Central memory CD8-positive, alpha-beta T cell (primary cell): ENCODE data around the gene BTBD9.
A peak's percentile ranks its signal among the peaks of the same experiment; 100 is the strongest.

ENCODE experiments used
- ATAC-seq: fragments of 150-1000 bp; cut with Tn5 transposase; replicated peaks from 2 replicates; pipeline ENCODE4 v1.10.0; 2022; ENCODE audit warnings: mild to moderate bottlenecking, moderate FRiP score, moderate number of reproducible peaks; ENCODE audit not compliant: poor library complexity, severe bottlenecking; ENCODE audit errors: extremely low read depth
- DNase-seq, 2 donors: peaks; one replicate each; pipeline ENCODE4 v3.0.0; 2021; ENCODE audit warnings: low spot score in 2 of 2
- H3K27ac Mint-ChIP-seq: one replicate; pipeline ENCODE4 v1.8.0; 2022; ENCODE audit warnings: low read depth, mild to moderate bottlenecking, moderate library complexity, mixed read lengths
- H3K27me3 Mint-ChIP-seq: one replicate; pipeline ENCODE4 v1.8.0; 2022; ENCODE audit warnings: mixed read lengths
- H3K36me3 Mint-ChIP-seq: one replicate; pipeline ENCODE4 v1.8.0; 2022; ENCODE audit warnings: mild to moderate bottlenecking, moderate library complexity, mixed read lengths; ENCODE audit not compliant: insufficient read depth
- H3K4me1 Mint-ChIP-seq: one replicate; pipeline ENCODE4 v1.8.0; 2022; ENCODE audit warnings: mixed read lengths
- H3K4me3 Mint-ChIP-seq: one replicate; pipeline ENCODE4 v1.8.0; 2022; ENCODE audit warnings: mild to moderate bottlenecking, moderate library complexity, mixed read lengths
- H3K9me3 Mint-ChIP-seq: one replicate; pipeline ENCODE4 v1.8.0; 2022; ENCODE audit warnings: mixed read lengths

Gene BTBD9

DNA sequence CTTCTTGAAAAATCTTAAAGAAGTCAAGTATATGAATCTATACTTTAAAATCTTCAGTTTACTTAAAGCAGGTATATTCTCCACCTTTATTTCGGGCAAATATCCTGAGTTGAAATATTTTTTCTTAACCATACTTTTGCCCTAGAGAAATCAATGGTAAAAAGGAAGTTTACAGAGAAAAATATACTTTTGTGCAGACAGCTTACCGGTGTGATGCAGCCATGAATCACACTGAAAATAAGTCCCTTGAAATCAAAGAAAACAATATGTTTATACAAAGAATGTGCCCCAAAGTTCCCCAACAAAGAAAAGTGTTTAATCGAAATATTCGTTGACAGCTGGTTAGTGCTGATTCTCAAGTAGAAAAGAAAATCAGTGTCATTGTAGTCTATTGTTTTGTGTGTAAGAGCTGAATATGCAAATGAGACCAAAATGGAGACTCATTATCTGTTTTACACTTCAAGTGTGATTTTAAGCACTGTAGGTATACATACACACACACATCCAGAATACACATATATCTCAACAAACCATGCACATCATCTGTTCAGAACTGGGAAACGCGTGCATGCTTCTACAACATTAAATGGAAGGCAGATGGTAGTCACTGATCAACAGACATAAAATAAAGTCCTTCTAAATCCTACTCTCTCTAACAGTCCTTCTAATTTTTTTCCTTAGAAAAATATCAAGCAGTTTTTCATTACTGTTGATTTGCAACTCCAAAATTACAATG is 73.3 kb downstream of the BTBD9 start:
- no peak overlapping the region for H3K27ac Mint-ChIP-seq
- ATAC-seq = no peak
- peaks cover 12% of the 10 kb centered on the region for H3K4me1 Mint-ChIP-seq
- no peak for DNase-seq
- H3K27me3 Mint-ChIP-seq = no peaks in the 10 kb centered on the region
- H3K4me3 Mint-ChIP-seq = no peak overlapping the region
- peaks cover 10% of the 10 kb centered on the region for H3K36me3 Mint-ChIP-seq
- no peaks in the 10 kb centered on the region for H3K9me3 Mint-ChIP-seq

DNA sequence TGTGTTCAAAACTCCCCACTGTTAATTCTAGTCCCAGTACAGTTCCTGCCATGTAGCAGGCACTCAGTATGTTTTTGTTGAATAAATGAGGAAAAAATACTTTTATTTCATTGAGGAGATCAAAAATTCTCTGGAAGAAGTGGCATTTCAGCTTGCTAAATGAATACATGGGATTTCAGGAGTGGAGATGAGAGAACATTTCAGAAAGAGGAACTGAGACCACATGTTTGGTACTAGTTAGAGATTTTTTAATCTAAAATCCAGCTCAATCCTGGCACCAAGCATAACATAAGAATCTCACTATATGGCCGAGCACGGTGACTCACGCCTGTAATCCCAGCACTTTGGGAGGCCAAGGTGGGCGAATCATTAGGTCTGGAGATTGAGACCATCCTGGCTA is 75.4 kb downstream of the BTBD9 start:
- Mint-ChIP-seq H3K36me3 (peaks cover 12% of the 10 kb centered on the region), H3K9me3 (no peaks in the 10 kb centered on the region), H3K4me1 (peaks cover 12% of the 10 kb centered on the region), H3K4me3 (no peak overlapping the region), H3K27ac (peak overlapping the region; percentile 11), H3K27me3 (no peaks in the 10 kb centered on the region)
- ATAC-seq (no peak), DNase-seq (no peak)

DNA sequence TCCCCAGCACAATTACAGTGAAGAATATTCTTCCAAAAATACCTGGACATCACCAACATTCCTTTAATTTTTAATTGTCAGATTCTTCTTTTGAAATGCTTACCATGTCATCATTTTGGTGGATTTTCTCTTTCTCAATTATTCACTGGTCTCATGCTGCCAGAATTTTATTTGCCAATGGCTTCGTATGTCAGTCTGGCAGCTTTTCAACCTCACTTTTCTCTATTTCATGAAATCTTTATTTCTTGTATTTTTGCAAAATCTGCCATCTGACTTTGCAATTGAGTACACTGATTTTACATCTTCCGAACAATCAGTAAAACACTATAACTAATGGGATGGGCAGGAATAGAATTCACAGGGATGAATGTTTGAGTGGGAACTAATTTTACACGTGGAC is 84.1 kb downstream of the BTBD9 start:
- H3K4me1 Mint-ChIP-seq = peaks cover 5% of the 10 kb centered on the region
- no peak for DNase-seq
- peaks cover 4% of the 10 kb centered on the region for H3K36me3 Mint-ChIP-seq
- H3K27me3 Mint-ChIP-seq = no peaks in the 10 kb centered on the region
- ATAC-seq = no peak
- no peaks in the 10 kb centered on the region for H3K9me3 Mint-ChIP-seq
- no peak overlapping the region for H3K4me3 Mint-ChIP-seq
- no peak overlapping the region for H3K27ac Mint-ChIP-seq

DNA sequence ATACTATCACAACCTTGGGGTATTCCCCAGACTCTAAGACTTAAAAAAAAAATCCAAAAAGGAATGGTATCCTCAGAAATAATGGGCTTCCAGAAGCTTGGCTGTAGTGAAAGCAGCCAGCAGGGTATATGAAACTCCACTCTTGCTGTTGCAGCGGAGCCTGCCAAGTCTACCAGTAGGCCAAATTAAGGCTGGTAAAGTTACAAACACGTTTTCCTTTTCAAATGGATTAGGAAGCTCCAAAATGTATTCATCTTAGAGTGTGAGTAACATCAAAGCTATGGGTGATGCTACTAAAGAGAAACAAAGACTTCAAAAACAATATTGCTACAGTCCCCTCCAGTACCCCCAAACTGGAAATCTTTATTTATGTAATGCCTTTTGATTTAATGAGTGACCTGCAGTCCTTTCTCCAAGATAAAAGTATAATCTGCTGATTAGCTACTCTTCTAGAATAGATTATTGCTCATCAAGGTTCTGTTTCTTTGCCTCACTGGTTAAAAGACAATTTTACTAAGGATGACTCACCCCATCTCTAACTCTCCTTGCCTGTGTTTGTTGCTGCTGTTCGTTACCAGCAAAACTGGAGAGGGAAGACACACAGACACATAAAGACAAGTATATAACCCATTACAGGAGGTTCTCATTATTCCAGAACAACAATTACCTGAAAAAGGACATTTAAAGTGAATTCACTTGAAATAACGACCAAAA is 84.9 kb downstream of the BTBD9 start:
- peaks cover 4% of the 10 kb centered on the region for H3K36me3 Mint-ChIP-seq
- H3K9me3 Mint-ChIP-seq = no peaks in the 10 kb centered on the region
- H3K4me3 Mint-ChIP-seq = no peak overlapping the region
- H3K27ac Mint-ChIP-seq = no peak overlapping the region
- peaks cover 5% of the 10 kb centered on the region for H3K4me1 Mint-ChIP-seq
- DNase-seq (no peak), ATAC-seq (no peak)
- H3K27me3 Mint-ChIP-seq = no peaks in the 10 kb centered on the region

DNA sequence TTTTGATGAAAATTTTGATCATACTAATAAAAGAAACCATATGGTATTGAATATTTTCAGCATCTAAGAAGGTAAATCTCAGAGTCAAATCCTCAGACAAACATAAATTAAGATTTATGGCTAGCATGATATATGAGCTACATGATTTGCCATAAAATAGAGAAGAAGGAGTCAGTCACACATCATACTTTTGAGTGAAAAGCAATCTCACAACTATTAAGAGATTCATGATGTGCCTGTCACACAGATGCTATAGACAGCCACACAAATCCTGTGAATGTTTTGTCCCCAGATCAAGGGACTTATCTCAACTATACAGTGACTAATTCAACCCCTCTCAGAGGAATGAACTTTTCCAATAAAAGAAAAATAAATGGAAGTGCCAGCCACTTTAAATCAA is 85.7 kb downstream of the BTBD9 start:
- H3K27ac Mint-ChIP-seq = no peak overlapping the region
- no peaks in the 10 kb centered on the region for H3K27me3 Mint-ChIP-seq
- ATAC-seq = no peak
- peaks cover 5% of the 10 kb centered on the region for H3K4me1 Mint-ChIP-seq
- no peaks in the 10 kb centered on the region for H3K9me3 Mint-ChIP-seq
- H3K4me3 Mint-ChIP-seq = no peak overlapping the region
- H3K36me3 Mint-ChIP-seq = peaks cover 2% of the 10 kb centered on the region
- no peak for DNase-seq

DNA sequence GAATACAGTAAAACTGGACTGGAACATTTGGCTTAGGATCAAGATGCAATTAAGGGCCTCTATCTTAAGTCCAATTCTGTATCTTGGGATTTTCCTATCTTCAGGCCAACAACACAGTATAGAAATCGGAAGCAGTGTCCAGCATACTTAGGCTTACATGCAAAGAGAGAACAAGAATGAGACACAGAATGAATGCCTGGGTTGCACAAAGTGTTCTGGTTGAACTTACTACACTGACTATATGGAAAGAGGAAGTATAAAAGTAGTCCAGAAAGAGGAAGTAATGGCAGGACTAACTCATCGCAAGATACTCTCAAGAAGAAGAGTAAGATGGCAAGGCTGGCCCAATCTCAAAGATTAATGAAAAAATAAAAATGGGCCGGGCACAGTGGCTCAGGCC is 87.6 kb downstream of the BTBD9 start:
- Mint-ChIP-seq H3K4me3 (no peak overlapping the region), H3K4me1 (peaks cover 9% of the 10 kb centered on the region), H3K36me3 (peaks cover 5% of the 10 kb centered on the region), H3K27ac (no peak overlapping the region), H3K9me3 (no peaks in the 10 kb centered on the region), H3K27me3 (no peaks in the 10 kb centered on the region)
- no peak for DNase-seq
- no peak for ATAC-seq

DNA sequence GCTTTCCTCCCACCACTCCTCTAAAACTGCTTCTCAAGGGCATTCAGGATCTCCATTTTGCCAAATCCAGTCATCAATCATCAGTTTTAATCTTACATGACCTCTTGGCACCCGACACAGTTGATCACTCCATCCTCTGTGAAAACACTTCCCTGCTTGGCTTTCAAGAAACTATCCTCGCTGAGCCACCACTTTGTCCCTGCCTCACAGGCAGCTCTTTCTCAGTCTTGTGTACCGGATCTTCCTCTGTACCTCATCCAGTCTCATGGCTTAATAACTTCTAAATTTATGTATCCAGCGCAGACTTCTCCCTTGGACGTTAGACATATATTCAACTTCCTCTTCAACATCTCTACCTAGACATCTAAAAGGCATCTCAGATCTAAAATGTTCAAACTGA is 89.9 kb downstream of the BTBD9 start:
- Mint-ChIP-seq H3K4me3 (no peak overlapping the region), H3K27me3 (no peaks in the 10 kb centered on the region), H3K9me3 (no peaks in the 10 kb centered on the region), H3K36me3 (peaks cover 9% of the 10 kb centered on the region), H3K27ac (no peak overlapping the region), H3K4me1 (peaks cover 5% of the 10 kb centered on the region)
- ATAC-seq = no peak
- DNase-seq = no peak

DNA sequence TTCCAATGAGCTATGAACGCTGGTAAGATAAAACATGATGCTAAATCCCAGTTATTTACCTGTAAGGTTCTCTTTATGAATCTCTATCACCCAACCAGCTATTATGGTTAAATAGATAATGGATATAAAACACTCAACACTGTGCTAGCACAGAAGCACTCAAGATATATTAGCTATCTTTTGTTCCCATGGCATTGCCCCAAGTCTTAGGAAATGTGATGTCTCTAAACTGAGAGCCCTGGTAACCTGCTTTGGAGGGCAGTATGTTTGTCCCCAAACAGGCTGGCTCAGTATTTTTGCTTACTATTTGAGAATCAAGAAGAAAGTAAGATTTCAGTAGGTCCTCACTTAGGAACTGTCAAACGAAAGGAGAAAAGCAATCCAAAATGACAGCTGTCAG is 90.5 kb downstream of the BTBD9 start:
- H3K9me3 Mint-ChIP-seq = no peaks in the 10 kb centered on the region
- DNase-seq = no peak
- no peak for ATAC-seq
- no peaks in the 10 kb centered on the region for H3K27me3 Mint-ChIP-seq
- peaks cover 7% of the 10 kb centered on the region for H3K36me3 Mint-ChIP-seq
- H3K4me3 Mint-ChIP-seq = no peak overlapping the region
- H3K4me1 Mint-ChIP-seq = peaks cover 5% of the 10 kb centered on the region
- no peak overlapping the region for H3K27ac Mint-ChIP-seq

DNA sequence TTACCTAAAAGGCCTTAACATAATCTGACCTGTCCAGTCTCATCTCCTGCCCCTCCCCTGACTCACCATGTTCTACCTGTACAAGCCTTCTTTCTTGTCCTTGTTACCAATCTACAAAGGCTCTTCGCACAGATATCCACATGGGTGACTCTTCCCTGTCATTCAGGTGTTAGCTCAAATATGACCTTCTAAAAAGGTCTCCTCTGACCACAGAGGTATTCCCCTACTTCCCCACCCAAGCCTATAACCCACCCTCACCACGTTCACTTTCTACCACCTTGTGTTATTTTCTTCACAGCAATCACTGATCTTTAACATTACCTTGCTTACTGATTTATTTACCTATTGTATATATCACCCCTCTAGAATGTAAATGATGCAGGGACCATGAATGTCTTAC is 96.7 kb downstream of the BTBD9 start:
- ATAC-seq = no peak
- DNase-seq = no peak
- H3K4me3 Mint-ChIP-seq = no peak overlapping the region
- H3K27ac Mint-ChIP-seq = no peak overlapping the region
- peaks cover 6% of the 10 kb centered on the region for H3K36me3 Mint-ChIP-seq
- no peaks in the 10 kb centered on the region for H3K27me3 Mint-ChIP-seq
- H3K4me1 Mint-ChIP-seq = peaks cover 5% of the 10 kb centered on the region
- H3K9me3 Mint-ChIP-seq = no peaks in the 10 kb centered on the region

DNA sequence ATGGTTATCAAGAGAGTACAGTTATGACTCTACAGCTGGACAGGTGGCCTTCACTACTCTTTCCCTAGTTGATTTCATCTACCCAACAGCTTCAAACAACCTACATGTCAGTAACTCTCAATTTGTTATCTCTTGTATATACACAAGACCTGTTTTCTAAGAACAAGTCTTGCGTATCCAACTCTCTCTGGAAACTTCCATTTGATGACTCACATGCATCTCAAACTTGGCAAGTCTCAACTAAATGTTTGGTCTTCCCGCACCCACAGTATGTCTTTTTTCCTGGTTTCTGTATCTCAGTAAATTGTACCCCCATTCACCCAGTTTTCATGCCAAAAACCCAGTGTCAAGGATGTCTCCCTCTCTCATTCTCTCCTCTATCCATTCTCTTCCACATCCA is 97.7 kb downstream of the BTBD9 start:
- Mint-ChIP-seq H3K36me3 (peaks cover 4% of the 10 kb centered on the region), H3K9me3 (no peaks in the 10 kb centered on the region), H3K4me1 (no peaks in the 10 kb centered on the region), H3K27me3 (no peaks in the 10 kb centered on the region), H3K4me3 (no peak overlapping the region), H3K27ac (no peak overlapping the region)
- ATAC-seq = no peak
- no peak for DNase-seq

DNA sequence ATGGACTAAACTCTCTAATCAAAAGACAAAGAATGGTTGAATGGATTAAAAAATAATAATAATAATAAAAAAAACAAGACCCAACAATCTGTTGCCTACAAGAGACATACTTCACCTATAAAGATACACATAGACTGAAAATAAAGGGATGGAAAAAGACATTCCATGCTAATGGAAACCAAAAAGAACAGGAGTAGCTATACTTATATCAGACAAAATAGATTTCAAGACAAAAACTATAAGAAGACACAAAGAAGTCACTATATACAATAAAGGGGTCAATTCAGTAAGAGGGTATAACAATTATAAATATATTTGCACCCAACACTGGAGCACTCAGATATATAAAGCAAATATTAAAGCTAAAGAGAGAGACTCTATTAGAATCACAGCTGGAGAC is 106.7 kb downstream of the BTBD9 start:
- DNase-seq (no peak), ATAC-seq (no peak)
- Mint-ChIP-seq H3K27me3 (no peaks in the 10 kb centered on the region), H3K36me3 (peaks cover 4% of the 10 kb centered on the region), H3K27ac (no peak overlapping the region), H3K4me3 (no peak overlapping the region), H3K4me1 (peaks cover 56% of the 10 kb centered on the region), H3K9me3 (no peaks in the 10 kb centered on the region)

DNA sequence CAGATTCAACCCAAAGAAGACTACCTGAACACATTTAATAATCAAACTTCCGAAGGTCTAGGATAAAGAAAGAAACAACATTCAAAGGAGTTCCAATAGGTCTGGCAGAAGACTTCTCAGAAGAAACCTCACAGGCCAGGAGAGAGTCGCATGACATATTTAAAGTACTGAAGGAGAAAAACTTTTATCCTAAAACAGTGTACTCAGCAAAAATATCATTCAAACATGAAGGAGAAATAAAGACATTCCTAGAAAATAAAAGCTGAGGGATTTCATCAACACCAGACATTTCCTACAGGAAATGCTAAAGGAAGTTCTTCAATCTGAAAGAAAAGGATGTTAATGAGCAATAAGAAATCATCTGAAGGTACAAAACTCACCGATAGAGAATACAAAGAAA is 108.6 kb downstream of the BTBD9 start:
- Mint-ChIP-seq H3K27ac (no peak overlapping the region), H3K27me3 (no peaks in the 10 kb centered on the region), H3K4me1 (peaks cover 57% of the 10 kb centered on the region), H3K4me3 (no peak overlapping the region), H3K36me3 (peaks cover 4% of the 10 kb centered on the region), H3K9me3 (no peaks in the 10 kb centered on the region)
- ATAC-seq = no peak
- DNase-seq = no peak

DNA sequence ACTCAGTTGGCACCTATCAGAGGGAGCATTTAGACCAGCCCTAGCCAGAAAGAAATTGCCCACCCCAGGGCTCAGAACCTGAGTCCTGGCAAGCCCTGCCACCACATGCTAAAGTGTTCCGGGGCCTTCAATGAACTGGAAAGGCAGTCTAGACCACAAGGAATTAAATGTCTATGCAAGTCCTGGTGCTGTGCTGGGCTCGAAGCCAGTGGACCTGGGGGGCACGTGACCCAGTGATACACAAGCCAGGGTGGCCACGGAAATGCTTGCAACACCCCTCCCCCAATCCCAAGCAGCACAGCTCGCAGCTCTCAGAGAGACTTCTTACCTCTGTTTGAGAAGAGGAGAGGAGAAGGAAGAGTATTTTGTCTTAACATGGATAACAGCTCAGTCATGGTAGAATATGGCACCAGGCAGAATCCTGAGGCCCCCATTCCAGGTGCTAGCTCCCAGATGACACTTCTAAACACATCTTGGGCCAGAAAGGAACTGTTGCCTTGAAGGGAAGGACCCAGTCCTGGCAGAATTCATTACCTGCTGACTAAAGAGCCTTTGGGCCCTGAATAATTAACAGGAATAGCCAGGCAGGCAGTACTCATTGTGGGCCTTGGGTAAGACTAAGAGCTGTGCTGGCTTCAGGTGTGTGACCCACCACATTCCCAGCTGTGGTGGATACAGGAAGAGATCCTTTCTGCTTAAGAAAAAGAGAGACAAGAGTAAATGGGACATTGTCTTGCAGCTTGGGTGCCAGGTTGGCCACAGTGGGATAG is 111.3 kb downstream of the BTBD9 start:
- DNase-seq = no peak
- H3K27me3 Mint-ChIP-seq = no peaks in the 10 kb centered on the region
- H3K4me3 Mint-ChIP-seq = no peak overlapping the region
- H3K4me1 Mint-ChIP-seq = peaks cover 44% of the 10 kb centered on the region
- no peak for ATAC-seq
- H3K9me3 Mint-ChIP-seq = no peaks in the 10 kb centered on the region
- H3K27ac Mint-ChIP-seq = no peak overlapping the region
- peaks cover 5% of the 10 kb centered on the region for H3K36me3 Mint-ChIP-seq
